22Rv1 (cell line): ENCODE results near the gene OGDH.

Experiments
- CTCF ChIP-seq: fragments of 450-650 bp; IDR thresholded peaks from 2 replicates; pipeline ENCODE4 v1.5.1; 2017; ENCODE audit warnings: mild to moderate bottlenecking
- ZFX ChIP-seq: fragments of 450-650 bp; IDR thresholded peaks from 2 replicates; pipeline ENCODE4 v1.6.1; 2017; ENCODE audit warnings: antibody characterized with exemption, borderline replicate concordance

GRCh38 chr7:44733708-44734481 lies 127.5 kb downstream of the OGDH start:
- no peak for TF ChIP-seq CTCF
- TF ChIP-seq ZFX, result no peak
